Astrocyte of the hippocampus (primary cell): Measurements from ENCODE around the gene SFT2D1.
"Not testable (repeated sequence)": the region's sequence is repeated elsewhere in the genome, so short reads cannot be mapped to it uniquely, and the experiment has no call there.

Experiments
- DNase-seq: peaks from one replicate; pipeline ENCODE4 v3.0.0; 2011; ENCODE audit warnings: low read depth, low spot score

The SFT2D1 gene

DNA sequence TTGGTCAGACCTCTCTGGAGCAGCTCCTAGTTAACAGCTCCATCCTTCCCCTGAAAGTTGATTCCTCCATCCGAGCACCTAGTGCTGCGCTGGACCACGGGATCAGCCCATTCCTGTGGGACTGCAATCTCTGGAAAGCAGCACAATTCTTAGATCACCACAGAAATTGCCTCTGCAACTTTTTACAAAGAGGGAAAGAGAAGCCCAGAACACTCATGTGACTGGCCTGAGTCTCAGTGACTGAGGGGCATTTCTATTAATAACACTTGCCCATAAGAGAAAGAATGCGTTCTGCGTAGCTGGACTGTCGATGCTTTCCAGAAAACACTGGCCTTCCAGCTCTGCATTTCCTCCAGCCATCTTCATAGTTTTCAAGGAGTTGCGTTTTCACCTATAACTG lies 22.1 kb upstream of the SFT2D1 start:
- peak; percentile 17 for DNase-seq

DNA sequence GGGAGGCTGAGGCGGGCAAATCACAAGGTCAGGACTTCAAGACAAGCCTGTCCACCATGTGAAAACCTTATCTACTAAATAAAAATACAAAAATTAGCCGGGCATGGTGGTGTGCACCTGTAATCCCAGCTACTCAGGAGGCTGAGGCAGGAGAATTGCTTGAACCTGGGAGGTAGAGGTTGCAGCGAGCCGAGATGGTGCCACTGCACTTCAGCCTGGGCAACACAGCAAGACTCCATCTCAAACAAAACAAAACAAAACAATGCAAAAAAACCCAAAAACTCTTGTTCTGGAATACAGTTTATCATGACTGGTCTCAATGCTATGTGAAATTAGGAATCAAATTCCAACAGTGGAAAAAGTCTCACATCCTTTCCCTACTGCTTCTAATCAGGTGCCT lies 20.1 kb upstream of the SFT2D1 start:
- DNase-seq, result not testable (repeated sequence)

DNA sequence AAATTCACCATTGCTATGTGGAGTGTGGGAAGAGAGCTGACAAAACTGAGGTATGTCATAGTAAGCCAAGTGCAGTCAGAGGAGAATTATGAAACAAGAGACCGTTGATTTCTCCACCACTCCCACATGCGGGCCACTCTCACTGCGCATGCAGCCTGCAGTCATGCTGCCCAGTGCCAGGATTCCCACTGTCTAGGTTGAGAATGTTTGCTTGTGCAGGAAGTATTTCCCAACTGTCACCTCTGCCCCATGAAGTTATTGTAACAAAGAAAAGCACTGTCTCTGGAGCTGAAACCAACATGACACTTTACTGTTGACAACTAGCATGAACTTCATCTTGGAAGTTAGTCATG lies 18.7 kb upstream of the SFT2D1 start:
- DNase-seq, result no peak

DNA sequence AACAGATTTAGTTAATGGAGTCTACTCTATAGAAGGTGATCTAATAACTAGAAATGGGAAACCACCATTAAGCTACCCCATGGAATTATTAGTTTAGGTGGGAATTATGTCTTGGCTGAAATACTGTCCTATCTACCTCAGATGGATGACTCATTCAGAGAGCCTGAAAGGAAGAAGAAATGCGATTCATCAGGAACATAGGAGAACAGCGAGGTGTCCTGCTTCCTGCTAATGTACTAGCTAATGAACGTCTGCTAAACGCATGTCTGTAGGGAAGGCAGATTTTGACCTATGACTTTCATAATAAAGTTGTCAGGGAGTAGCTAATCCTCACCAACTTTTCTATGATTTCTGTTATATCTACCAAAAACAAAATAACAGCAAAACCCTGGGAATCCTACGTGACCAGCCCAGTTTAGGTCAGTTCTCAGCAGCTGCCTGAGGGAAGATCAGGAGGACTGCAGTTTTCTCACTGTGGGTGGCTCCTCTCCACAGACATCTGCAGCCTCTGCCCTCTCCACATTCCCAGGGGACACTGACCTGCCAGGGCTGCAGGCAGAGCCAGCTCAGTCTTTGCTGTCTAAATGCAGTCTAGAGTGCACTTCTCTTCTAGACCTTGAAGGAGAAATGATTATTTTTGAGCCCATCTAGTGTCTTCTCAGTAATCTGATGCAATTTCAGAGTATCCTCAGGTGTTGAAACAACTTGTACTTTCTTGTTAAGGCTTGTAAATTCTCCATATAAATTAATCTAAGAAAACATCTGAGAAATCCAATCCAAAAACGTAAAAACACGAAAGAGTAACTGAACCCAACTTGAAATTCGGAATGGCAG lies 18.1 kb upstream of the SFT2D1 start:
- no peak for DNase-seq

DNA sequence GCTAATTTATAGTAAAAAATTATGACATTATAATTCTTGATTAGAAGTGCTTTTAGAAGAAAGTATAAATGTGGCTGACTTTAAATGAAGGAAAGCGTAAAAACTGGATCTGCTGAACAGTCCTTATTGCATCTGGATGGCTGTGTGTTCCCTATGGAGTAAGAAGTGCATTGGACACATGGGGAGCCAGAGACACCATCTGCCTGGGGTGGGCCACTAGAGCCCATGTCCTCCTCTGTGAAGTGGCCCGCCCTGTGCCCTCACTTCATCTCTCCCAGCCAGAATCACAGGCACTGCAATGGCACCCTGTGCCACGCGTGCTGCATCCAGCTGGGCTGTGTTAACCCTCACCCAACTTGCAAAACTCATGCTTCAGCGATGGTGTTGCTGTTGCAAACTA lies 13.2 kb upstream of the SFT2D1 start:
- no peak for DNase-seq

DNA sequence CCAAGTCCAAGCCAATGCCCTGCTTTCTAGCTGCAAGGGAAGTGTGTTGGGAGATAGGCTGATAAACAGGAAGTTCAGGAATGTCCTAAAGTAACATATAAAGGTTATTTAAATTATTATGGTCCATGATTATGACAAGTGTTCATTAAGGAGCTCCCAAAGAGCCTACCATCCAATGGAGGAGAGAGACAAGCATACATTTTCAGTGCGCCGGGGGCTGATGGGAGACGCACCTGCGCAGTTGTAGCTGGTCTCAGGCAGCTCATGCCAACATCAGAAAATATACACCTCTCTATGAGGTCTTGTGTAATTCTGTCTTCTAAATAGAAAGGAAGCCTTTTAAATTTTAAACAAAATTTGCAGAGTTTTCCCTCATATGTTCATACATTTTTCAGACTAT lies 12.6 kb upstream of the SFT2D1 start:
- DNase-seq, result no peak

DNA sequence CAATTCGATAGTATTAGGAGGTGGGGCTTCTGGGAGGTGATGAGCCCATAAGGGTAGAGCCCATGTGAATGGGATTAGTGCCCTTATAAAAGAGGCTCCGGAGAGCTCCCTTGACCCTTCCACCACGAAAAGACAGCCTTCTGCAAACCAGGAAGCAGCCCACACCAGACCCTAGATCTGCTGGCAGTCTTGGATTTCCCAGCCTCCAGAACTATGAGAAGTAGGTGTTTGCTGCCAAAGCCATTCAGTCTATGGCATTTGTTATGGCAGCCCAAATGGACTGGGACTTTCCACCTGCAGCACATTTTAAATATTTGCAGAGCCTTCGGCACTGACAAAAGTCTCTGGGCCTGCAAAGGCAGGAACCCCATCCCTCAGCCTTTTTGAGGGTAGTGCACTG lies 11.8 kb upstream of the SFT2D1 start:
- DNase-seq, result no peak

DNA sequence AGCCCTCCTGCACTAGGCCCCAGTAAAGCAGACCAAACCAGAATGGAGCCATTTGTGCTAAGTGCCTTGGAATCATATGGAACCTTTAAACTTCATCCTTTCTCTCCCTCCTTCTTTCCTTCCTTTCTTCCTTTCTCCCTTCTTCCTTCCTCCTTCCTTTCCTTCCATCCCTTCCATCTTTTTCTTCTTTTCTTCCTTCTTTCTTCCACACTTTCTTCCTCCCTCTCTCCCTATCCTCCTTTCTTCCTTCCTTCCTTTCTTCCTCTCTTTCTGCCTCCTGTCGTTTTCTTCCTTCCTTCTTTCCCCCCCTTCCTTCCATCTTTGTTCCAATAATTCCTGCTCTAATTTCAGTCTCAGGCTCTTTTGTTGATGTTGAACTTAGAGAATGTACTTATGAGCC lies 11.2 kb upstream of the SFT2D1 start:
- no peak for DNase-seq

DNA sequence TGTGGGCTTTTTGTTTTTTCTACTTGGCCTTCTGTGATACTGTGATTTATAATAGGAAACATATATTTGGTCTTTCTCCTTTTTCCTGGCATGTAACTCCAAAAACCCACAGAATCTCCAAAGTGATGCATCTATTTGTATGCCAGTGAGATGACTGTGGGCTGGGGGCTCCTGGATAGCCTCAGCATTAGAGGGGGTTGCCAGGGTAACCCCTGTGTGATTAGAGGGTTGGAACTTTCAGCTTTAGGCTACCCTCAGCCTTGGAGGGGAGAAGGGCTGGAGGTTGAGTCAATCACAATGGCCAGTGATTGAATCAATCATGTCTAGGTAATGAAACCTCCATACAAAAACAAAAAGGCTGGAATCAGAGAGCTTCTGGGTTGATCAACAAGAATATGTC lies 10.6 kb upstream of the SFT2D1 start:
- DNase-seq, result no peak

DNA sequence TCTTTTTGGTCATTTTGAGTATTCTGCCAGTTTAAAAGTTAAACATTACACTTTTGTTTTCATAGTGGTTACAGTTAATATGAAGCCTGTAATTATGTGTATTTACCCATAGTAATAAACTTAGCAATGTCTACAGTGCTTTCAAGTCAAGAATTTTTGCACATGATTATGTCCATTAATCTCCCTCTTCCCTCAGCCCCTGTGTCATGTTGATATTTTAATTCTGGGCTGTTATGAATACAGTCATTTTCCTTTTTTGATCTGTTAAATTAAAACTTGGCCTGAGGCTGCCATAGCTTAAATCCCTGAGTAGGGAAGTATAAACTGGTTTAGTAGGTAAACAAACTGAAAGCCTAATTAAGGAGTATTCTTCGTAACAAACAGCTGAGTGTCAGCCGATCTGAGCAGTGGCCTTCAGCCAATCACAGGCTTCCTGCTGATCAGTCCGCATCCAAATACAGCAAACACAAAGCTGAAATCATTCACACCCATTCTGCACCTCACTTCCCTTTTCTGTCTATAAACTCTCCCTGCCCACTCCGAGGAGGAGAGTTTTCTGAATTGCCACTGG lies 9.5 kb upstream of the SFT2D1 start:
- peak; percentile 39 for DNase-seq

DNA sequence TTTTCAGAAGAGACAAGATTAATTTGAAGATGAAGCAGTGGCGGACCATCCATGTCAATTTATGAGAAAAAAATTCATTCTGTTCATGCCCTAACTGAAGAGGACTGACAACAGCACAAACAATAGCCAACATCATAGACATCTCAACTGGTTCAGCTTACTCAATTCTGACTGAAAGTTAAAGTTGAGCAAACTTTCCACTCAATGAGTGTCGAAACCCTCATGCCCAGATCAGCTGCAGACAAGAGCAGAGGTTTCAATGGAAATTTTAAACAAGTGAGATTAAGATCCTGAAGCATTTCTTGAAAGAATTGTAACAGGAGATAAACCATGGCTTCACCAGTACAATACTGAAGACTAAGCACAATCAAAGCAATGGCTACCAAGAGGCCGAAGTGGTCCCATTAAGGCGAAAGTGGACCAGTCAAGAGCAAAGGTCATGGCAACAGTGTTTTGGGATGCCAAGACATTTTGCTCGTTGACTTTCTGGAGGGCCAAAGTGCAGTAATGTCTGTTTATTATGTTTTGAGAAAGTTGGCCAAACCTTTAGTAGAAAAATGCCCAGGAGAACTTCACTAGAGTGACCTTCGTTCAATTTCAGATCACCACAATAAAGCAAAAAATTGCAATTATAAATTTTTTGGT lies 6.1 kb upstream of the SFT2D1 start:
- DNase-seq, result no peak

DNA sequence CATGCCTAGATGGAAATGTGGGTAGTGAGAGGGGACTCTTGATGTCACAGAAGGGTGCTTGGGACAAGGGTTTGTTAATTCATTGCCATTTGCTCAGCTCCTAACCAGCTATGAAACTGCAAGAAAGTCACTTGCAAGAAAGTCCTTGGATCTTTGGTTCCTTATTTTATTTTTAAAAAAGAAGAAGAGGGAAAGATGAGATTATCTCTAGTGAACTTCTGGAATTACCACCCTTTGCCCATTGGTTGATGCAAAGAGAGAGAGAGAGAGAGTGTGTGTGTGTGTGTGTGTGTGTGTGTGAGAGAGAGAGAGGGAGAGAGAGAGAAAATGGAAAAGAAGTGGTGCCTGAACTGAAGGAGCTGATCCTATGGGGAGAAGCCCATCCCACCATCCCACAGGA lies 4.6 kb upstream of the SFT2D1 start:
- DNase-seq, result no peak

DNA sequence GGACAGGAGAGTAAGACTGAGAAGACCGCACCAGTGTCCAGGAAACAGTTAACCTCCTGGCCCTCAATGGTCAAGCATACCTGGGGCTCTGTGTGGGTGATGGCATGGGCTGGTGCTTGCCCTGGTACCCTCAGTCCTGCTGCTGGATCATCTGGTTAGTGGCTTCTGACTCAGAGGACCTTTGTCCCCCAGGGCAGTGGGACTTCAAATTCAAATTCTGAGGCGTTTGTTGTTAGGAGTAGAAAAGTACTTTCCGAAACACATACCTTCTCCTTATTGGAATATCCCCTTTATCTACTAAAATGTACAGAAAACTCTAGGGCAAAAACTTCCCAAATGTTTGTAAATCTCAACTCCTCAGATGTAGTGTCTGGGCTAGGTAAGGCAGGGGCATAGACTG lies 4.1 kb upstream of the SFT2D1 start:
- no peak for DNase-seq

DNA sequence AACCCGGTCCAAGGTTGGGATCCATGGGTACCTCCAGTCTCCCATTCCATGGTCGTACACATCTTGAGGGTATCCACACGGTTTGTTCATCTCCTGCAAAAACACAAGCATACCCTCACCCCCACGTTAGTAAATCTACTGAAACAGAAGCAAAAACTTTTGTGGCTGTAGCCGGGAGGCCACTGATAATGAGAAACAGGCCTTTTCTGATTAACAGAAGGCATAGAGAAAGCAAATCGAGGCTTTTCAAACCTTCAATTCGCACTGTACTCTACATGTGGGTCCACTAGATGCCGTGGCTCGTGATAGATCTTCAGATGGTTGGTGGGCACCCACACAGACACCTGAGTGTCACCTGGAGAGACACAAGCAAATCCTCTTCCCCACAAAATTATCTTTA lies 3.3 kb upstream of the SFT2D1 start:
- DNase-seq, result not testable (repeated sequence)

DNA sequence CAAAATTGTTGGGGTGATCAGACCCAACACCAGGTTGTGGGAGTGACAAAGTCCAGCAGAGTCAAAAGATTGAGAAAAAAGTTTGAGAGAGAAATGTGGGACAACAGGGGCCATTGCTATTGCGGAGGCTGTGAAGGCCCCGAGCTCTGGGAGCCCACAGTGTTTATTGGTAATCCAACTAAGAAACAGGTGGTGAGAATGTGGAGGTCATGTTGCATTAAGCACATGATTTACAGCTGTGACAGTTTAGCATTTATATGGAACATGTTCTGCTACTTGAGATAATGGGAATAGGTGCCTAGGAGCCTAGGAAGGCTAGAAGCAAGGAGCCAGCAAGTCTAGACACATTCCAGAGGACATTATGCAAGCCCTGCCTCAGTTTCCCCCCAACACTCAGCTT lies 2.6 kb upstream of the SFT2D1 start:
- not testable (repeated sequence) for DNase-seq

DNA sequence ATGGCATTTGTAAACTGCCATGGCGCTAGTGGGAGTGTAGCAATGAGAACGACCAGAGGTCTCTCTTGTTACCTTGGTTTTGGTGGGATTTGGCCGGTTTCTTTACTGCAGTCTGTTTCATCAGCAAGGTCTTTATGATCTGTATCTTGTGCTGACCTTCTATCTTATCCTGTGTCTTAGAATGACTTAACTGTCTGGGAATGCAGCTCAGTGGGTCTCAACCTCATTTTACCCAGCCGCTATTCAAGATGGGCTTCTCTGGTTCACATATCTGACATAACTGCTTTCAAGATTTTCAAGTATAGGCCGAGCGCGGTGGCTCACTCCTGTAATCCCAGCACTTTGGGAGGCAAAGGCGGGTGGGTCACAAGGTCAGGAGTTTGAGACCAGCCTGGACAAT lies 1.9 kb upstream of the SFT2D1 start:
- peak; percentile 48 for DNase-seq

DNA sequence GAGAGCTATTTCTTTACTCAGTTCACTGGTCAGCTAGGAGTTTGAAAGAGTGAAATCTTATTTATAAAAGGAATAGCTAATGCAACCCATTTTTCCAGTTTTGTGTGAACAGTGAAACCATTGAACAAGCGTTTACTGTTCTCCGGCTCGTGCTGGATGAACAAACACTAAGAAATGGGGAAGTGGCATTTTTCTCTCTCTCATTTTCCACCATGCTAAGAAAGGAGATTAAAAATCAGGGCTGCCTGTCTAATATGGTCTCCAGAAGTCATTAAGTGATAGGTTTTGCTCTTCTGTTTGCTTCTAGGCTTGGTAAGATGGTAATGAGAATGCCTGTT lies 774 bp upstream of the SFT2D1 start:
- no peak for DNase-seq

DNA sequence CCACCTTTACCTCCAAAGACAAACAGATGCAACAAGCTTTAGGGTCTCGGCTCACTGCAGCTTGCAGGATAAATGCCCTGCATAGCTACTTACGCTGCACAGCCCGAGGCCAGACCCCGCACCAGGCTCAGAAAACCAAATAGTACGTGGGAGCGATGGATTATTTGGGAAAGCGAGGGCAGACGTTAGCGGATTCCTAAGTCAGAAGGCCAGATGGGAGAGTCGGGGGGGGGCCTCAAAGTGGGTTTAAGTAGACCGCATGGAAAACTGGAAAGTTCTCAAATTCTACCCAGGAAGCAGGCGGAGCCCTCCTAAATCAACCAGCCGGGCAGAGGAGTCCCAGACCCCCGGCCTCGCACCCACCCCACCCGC lies 382 bp downstream of the SFT2D1 start:
- peak; percentile 43 for DNase-seq

DNA sequence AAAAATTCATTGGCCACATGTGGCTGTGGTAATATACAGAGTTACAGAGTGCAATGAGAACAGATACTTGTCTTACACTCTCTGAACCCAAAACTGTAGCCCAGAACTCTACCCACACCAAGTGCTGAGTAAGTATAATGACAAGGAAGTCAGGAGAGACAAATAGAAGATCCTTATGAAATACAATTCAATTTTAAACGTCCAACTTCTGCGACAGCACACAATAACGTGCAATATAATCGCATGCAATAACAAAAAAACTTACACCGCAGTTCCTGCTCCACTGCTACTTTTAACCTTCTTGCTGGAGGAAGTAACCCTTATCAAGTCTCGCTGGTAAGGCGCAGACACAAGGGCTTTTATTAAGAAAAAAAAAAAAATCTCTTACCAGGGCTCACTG lies 881 bp downstream of the SFT2D1 start:
- DNase-seq, result no peak

DNA sequence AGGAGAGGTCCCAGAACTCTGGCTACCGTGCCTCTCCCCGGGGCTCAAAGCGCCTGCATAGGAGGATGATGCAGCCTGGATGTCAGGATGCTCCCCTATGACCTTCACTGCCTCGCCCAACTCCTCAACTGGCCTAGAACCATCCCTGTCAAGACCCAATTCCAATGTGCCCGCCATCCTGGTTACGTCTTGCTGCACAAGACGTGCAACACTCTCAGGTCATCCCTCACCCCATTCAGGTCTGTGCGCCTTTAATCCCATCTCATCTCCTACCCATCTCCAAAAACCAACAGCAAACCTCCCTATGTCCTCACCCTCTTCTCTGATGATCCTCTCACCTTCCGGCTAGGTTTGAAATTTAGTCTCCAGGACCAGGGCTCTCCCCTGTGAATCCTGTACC lies 3.5 kb downstream of the SFT2D1 start:
- DNase-seq, result no peak

DNA sequence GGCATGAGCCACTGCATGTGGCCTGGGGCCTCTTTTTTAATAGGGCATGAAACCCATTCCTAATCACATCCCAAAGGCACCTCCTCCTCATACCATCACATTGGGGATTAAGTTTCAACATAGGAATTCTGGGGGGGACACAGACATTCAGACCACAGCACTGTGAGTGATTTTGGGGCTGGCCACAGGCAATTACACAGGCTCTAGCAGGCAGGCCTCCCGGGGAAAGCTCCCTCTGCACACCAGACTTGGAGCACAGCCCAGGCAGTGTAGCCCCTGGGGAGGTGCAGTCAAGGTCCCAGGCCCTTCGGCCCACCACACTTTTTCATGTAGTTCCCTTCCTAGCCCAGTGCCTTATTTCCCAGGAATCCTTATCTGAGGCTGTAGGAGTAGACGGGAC lies 5.5 kb downstream of the SFT2D1 start:
- DNase-seq, result no peak

DNA sequence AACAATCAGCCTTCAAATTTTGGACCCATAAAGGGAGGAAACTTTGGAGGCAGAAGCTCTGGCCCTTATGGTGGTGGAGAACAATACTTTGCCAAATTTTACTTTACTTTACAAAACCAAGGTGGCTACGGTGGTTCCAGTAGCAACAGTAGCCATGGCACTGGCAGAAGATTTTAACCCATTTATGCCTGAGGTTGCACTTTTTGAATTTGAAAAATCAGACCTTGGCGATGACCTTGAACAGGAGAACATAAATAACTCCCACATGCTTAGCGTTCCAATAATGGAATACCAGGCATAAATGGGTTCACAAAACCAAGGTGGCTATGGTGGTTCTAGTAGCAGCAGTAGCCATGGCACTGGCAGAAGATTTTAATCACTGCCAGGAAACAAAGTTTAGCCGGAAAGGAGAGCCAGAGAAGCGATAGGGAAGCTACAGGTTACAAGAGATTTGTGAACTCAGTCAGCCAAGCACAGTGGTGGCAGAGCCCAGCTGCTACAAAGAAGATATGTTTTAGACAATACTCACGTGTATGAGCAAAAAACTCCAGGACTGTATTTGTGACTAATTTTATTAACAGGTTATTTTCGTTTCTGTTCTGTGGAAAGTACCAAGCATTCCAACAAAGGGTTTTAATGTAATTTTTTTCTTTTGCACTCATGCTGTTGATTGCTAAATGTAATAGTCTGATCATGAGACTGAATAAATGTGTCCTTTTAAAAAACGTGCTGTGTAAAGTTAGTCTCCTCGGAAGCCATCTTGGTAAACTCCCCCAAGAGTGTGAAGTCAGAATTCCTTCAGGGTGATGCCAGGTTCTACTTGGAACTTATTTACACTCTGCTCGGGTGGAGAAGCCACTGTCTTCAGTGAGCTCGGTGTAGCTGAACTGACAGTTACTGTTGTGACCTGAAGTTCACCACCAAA lies 6.7 kb downstream of the SFT2D1 start:
- no peak for DNase-seq
